ENCODE data around the gene CD109. TPM values are rescaled to one million over a fixed set of nuclear protein-coding genes. Genes with fewer than 3 reads are reported as not detected.
A peak's percentile ranks its signal among the peaks of the same experiment; 100 is the strongest.
"Not testable (repeated sequence)": the region's sequence is repeated elsewhere in the genome, so short reads cannot be mapped to it uniquely, and the experiment has no call there.

Gene CD109
- total and polyA plus RNA-seq, 12 donors, result 0.47 to 6.2 (median 3.3) TPM

DNA sequence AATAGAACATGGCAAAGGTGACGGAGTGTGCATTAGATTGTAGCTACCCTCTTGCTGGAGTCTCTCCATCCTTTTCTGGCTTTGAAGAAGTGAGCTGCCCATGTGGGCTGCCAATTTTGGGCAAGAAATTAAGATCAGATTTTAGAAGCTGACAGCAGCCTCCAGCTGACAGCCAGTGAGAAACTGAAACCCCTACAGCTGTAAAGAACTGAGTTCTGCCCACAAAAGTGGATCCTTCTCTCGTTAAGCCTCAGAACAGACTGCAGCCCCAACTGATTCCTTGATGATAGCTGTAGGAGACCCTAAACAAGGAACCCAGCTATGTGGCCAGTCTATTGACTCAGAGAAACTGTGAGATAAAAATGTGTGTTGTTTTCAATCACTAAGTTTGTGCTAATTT lies 134.1 kb downstream of the CD109 start:
- TF ChIP-seq POLR2A (IDR thresholded peaks at IDR 0.05), result no peak
- TF ChIP-seq, protein P1, sequence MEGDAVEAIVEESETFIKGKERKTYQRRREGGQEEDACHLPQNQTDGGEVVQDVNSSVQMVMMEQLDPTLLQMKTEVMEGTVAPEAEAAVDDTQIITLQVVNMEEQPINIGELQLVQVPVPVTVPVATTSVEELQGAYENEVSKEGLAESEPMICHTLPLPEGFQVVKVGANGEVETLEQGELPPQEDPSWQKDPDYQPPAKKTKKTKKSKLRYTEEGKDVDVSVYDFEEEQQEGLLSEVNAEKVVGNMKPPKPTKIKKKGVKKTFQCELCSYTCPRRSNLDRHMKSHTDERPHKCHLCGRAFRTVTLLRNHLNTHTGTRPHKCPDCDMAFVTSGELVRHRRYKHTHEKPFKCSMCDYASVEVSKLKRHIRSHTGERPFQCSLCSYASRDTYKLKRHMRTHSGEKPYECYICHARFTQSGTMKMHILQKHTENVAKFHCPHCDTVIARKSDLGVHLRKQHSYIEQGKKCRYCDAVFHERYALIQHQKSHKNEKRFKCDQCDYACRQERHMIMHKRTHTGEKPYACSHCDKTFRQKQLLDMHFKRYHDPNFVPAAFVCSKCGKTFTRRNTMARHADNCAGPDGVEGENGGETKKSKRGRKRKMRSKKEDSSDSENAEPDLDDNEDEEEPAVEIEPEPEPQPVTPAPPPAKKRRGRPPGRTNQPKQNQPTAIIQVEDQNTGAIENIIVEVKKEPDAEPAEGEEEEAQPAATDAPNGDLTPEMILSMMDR (IDR thresholded peaks at IDR 0.05), result no peak
- no peaks in the 10 kb centered on the region for H3K4me1 ChIP-seq (replicated peaks in 1 of 2)

DNA sequence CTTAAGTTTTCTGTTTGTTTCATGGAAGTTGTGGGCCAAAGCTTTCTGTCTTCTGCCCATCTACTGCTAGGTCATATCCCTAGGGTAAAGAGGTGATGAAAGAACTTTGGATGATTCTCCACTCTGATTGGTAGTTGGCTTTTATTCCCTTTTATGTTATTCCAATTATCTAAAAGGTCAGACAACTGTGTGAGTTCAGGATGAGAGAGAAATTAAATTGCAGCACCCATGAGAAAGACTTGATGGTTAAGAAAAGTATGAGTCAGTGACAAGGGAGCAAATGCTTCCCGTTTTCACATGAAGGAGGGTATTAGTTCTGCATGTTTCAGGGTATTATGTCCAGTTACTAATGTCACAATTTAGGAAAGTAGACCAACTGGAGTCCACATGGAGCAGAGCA lies 136.3 kb downstream of the CD109 start:
- intact Hi-C loops (cut with DNase I), result no loop called here
- 61 to 77% (median 68%) methylated on average over 1 of the region's 1 CpG for WGBS, 4 donors

More for the DNA sequence above, 134.1 kb downstream of the CD109 start:
- intact Hi-C loops (cut with DNase I), result no loop called here
- H3K4me3 ChIP-seq, result no peak overlapping the region
- H3K27ac ChIP-seq, result no peak overlapping the region
- no peaks in the 10 kb centered on the region for H3K36me3 ChIP-seq (replicated peaks in 1 of 2)
- H3K27me3 ChIP-seq, result no peaks in the 10 kb centered on the region
- DNase-seq, result no peak
- 66 to 85% (median 79%) methylated on average over 2 of the region's 2 CpGs for WGBS, 4 donors
- no peaks in the 10 kb centered on the region for H3K9me3 ChIP-seq (replicated peaks in 1 of 3)

DNA sequence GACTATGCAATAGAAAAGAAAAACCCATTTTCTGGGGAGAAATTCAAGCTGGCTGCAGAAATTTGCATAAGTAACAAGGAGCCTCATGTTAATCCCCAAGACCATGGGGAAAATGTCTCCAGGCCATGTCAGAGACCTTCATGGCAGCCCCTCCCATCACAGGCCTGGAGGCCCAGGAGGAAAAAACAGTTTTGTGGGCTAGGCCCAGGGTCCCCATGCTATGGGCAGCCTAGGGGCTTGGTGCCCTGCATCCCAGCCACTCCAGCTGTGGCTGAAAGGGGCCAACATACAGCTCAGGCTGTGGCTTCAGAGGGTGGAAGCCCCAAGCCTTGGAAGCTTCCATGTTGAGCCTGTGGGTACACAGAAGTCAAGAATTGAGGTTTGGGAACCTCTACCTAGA lies 148.7 kb downstream of the CD109 start:
- H3K27ac ChIP-seq; DNase-seq; H3K4me1 ChIP-seq (replicated peaks in 1 of 2); H3K36me3 ChIP-seq (replicated peaks in 1 of 2); intact Hi-C loops (cut with DNase I); H3K9me3 ChIP-seq (replicated peaks in 1 of 3); H3K27me3 ChIP-seq; H3K4me3 ChIP-seq: not testable (repeated sequence)

More for the DNA sequence above, 136.3 kb downstream of the CD109 start:
- H3K4me3 ChIP-seq, result no peak overlapping the region
- TF ChIP-seq POLR2A (IDR thresholded peaks at IDR 0.05), result no peak
- TF ChIP-seq, protein P1 (IDR thresholded peaks at IDR 0.05), result no peak
- H3K36me3 ChIP-seq (replicated peaks in 1 of 2), result no peaks in the 10 kb centered on the region
- DNase-seq, result no peak
- no peak overlapping the region for H3K27ac ChIP-seq
- H3K9me3 ChIP-seq (replicated peaks in 1 of 3), result no peaks in the 10 kb centered on the region
- no peaks in the 10 kb centered on the region for H3K4me1 ChIP-seq (replicated peaks in 1 of 2)
- no peaks in the 10 kb centered on the region for H3K27me3 ChIP-seq

DNA sequence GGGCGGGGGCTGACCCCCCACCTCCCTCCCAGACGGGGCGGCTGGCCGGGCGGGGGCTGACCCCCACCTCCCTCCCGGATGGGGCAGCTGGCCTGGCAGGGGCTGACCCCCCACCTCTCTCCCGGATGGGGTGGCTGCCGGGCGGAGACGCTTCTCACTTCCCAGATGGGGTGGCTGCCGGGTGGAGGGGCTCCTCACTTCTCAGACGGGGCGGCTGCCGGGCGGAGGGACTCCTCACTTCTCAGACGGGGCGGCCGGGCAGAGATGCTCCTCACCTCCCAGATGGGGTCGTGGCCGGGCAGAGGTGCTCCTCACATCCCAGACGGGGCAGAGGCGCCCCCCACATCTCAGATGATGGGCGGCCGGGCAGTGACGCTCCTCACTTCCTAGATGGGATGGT lies 155.0 kb downstream of the CD109 start:
- H3K4me3 ChIP-seq; H3K9me3 ChIP-seq (replicated peaks in 1 of 3); H3K4me1 ChIP-seq (replicated peaks in 1 of 2); H3K27ac ChIP-seq; H3K36me3 ChIP-seq (replicated peaks in 1 of 2); H3K27me3 ChIP-seq; DNase-seq; intact Hi-C loops (cut with DNase I): not testable (repeated sequence)
- 84 to 97% (median 95%) methylated on average over 6 to 23 of the region's 25 CpGs; no CpG with 5 or more reads in 1 of the 4 donors for WGBS, 4 donors

DNA sequence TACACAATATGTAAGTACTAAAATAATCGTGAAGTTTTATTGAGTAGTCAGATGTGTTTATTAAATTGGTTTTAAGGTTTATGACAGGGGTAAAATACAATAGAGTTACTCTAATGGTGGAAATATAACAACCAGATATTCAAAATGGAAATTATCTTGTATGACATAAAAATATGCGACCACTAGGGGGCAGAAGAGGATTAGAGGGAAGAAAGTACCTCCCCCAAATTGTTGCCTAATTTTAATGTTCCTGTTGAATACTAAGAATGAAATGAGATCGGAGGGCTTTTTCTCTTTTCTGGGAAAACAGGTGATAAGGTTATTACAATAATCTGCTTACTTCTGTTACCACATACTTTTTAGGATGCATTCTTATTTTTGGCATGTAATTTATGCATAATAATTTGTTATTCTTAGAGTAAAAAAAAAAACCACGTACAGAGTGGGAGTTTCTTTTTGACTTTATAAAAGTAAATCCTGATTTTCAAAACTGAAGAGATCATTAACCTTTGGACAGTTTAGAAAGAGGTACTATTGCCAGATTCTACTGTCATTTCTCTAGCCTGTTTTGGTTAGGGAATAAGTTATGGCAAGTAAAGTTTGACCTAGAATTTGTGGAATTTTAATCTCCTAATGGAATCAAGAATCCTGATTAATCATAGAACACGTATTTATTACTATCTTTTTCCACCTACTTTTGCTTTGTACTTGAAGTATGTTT lies 159.2 kb downstream of the CD109 start:
- intact Hi-C loops (cut with DNase I), result loop anchor here in 1 of 2 donors (5.0 kb wide), 1 partner anchor 1357 kb away; no protein-coding TSS in a partner anchor
- Histone ChIP-seq H3K9me3 (replicated peaks in 1 of 3) (no peaks in the 10 kb centered on the region), H3K36me3 (replicated peaks in 1 of 2) (no peaks in the 10 kb centered on the region), H3K27me3 (no peaks in the 10 kb centered on the region), H3K4me3 (peak overlapping the region in 1 of 4 donors; percentile 6), H3K27ac (no peak overlapping the region), H3K4me1 (replicated peaks in 1 of 2) (peaks cover 0 to 8% of the 10 kb centered on the region in 2 donors)
- DNase-seq, result peak in 4 of 7 donors; percentile 11 to 36 (median 24)
- TF ChIP-seq, protein P1 (IDR thresholded peaks at IDR 0.05), result peak; percentile 59 to 89 (median 74)
- TF ChIP-seq POLR2A (IDR thresholded peaks at IDR 0.05), result no peak
- 10 to 14% (median 12%) methylated on average over 5 of the region's 5 CpGs for WGBS, 4 donors

Measured in adrenal gland (tissue), 12 donors.